Nucleus accumbens (tissue), 56 donors: ENCODE measurements around the gene RTBDN.

Experiments used
- DNase-seq, 56 donors: peaks; one replicate each; lab custom pipeline; 2025; lab: John Stamatoyannopoulos, UW

RTBDN gene

DNA sequence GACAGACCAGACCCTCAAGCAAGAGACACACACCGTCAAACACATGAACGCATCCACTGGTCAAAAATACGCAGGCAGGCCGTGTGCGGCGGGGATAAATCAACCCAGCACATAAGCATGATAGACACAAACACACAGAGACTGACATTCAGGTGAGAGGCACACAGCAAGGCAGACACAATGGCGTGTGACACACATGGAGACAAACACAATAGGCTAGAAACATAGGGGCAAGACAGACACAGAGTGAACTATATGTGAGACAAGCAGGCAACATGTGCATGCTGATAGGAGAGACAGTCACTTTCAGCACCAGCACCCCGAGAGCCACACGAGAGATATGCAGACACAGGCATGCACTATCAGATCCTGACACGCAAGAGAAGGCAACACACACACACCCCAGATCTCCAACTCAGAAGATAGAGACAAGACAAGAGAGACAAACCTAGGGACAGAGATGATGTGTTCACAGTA, 49.9 kb downstream of the RTBDN start:
- DNase-seq: peak in 4 of 56 donors; percentile 6 to 12 (median 8)

DNA sequence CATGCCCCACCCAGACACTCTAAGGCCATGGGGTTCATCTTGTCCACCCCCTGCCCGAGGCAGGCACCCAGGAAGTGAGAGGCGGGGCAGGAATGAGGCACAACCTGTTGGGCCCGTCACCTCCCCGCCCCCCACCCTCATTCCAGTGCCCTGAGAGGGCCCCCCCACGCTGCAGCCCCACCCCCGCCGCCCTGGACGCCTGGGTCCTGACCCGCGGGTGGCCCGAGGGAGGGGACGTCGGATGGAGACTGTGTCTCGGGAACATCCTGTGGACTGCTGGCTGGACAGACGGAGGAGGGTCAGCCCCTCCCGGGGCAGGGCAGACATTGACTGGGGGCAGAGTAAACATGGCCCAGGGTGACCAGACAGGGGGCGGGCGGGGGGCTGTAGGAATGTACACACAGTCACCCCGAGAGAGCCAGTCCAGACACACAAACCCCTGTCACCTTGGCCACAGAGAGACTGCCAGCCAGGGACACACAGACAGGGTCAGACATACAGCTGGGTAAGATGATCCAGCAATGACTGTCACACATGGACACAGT, 50.5 kb downstream of the RTBDN start:
- peak in 10 of 56 donors; percentile 2 to 49 (median 22) for DNase-seq

DNA sequence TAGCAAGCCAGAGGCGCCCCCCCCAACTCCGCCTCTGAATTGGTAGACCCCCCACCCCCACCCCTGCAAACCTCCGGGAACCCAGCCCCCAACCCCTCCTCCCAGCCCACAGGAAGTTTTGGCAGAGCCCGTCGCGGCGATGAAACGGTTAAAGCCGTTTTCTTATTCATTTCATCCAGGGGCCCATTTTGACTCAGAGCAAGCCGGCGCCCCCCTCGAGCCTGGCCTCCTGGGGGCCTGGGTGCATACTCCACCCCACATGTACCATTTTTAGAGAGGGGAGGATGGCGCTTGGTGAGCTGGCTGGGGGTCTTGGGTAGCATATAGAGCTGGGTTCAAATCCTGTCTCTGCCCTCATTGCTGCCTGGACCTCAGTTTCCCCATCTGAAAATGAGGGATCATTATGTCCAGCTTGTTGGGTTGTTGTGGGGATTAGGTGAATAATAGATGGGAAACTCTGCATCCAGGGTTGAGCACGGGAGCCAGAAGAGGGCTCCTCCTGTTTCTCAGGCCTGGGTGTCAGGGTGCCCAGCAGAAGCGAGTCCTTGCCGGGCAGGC, 51.0 kb downstream of the RTBDN start:
- DNase-seq: peak in 2 of 56 donors; percentile 20 to 54

DNA sequence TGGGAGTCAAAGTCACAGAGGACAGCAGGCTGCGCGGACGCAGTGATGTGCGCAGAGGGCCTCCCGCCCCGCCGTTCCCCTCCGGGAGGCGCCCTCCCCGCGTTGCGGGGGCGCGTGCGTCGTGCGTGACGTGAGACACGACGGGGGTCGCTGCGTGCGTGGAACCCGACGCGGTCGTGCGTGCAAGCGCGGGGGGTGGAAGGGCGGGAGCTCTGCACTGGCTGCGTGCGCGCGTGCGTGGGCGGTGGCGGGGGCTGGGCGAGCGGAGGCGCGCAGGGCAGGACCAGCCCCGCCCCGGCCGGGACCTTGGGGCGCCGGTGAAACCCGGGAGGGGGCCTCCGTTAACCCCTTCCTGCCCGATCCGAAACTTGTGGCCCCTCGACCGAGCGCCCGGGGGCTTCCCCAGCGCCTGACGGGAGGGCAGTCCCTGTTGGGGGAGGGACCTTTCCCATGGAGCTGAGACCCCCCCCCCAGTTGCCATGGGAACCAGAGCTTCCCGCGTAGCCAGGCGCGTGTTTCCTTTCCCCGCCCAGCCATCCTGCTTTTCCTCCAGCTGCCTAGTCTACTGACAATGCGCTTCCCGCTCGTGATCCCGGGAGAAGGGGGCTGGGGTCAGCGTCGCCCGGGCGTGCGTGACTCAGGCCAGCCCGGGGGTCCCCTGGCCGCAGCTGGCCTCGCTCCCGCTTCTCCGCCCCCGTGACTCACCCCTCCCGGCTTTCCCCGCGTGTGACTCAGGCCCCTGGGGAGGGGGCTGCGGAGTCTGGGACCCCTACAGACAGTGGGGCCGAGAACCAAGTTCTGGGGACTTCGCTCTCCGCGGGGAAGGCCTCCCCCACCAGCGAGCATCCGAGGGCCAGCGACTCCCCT, 51.7 kb downstream of the RTBDN start:
- peak in 54 of 56 donors; percentile 65 to 98 (median 89) for DNase-seq

DNA sequence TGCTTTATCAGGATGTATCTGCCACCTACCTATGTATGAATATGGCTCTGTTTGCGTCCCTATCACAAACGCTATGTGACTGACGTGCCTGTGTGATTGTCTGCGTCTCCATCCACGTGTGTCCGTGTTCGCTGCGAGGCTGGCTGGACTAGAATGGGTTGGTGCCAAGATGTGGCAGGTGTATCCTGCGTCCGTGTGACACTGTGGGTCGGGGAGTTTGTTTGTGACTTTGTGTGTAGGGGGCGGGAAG, 52.3 kb downstream of the RTBDN start:
- DNase-seq: no peak

DNA sequence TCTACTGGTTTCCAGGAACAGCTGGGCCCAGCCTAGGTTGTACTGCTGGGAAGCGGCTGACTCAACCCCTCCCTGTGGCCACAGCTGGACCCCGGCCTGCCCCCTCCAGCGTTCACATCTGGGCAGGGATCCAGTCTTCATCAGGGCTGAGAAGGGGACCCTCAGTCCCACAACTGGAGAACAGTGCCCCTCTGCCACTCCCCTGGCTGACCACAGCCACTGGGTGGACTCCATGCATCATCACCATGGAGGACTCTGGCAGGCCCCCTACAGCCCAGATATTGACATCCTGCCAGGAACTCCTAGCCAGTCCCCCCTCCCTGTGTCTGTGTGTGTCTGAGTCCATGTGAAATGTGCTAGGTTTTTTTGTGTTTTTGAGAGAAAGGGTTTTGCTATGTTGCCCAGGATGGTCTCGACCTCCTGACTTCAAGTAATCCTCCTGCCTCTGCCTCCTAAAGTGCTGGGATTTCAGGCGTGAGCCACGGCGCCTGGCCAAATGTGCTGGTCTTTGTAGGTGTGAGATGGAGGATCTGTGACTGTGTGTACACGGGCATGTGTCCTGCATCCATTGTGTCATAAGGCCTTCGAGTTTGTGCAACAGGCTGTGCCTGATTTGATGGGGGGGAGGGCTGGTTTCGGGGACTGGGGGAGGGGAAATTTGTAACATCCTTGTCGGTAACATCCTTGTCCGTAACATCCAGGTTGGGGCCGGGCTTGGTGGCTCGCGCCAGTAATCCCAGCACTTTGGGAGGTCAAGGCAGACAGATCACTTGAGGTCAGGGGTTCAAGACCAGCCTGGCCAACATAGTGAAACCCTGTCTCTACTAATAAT, 55.0 kb downstream of the RTBDN start:
- DNase-seq: peak in 21 of 56 donors; percentile 8 to 62 (median 25)

GRCh38 chr19:12778905-12779161, 55.5 kb downstream of the RTBDN start:
- DNase-seq: peak in 1 of 56 donors; percentile 48

GRCh38 chr19:12778017-12778904, 56.1 kb downstream of the RTBDN start:
- peak in 42 of 56 donors; percentile 29 to 81 (median 64) for DNase-seq

DNA sequence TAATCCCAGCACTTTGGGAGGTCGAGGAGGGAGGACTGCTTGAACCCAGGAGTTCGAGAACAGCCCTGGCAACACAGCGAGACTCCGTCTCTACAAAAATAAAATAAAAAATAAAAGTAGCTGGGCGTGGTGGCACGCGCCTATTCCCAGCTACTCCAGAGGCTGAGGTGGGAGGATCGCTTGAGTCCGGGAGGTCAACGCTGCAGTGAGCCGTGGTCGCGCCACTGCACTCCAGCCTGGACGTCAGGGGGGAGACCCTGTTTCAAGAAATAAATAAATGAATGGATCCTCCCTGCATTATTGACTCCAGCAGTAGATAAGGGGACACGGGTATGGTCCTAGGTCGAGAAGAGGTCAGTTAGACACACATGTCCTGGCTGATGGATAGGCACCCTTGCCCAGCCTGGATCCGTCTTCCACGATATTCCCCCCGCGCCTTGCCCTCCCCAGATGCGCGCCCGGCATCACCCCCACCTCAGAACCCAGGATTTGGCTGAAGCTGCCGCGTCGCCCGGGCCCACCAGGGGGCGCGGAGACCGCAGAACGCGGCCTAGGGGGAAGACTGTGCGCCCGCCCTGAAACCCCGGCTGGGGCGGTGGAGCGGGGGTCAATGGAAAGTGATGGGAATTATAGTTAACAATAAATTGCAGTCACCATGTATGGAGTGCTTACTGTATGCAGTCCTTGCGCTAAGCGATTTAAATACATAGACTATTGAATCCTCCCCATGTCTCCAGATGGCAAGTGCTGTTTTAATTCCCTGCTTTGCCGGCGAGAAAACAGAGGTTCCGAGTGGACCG, 57.0 kb downstream of the RTBDN start:
- peak in 52 of 56 donors; percentile 22 to 87 (median 69) for DNase-seq
